MM.1S (cell line): ENCODE results near the gene NOL4L.

ENCODE experiments used
- EZH2 ChIP-seq: fragments of 300-600 bp; sonication (generic); optimal IDR thresholded peaks from 2 replicates; pipeline ENCODE3; 2017; ENCODE audit warnings: low read depth, mild to moderate bottlenecking, antibody characterized with exemption, low read length, mixed read lengths
- EZH2phosphoT487 ChIP-seq: fragments of 300-600 bp; sonication (generic); IDR thresholded peaks from 2 replicates; pipeline ENCODE4 v1.6.1; 2018; ENCODE audit warnings: antibody characterized with exemption, low read length
- TF ChIP-seq, protein P1 (sequence below): fragments of 300-600 bp; sonication (generic); IDR thresholded peaks from 2 replicates; pipeline ENCODE4 v1.5.1; 2016; ENCODE audit warnings: antibody characterized with exemption, low read length, mixed read lengths

DNA sequence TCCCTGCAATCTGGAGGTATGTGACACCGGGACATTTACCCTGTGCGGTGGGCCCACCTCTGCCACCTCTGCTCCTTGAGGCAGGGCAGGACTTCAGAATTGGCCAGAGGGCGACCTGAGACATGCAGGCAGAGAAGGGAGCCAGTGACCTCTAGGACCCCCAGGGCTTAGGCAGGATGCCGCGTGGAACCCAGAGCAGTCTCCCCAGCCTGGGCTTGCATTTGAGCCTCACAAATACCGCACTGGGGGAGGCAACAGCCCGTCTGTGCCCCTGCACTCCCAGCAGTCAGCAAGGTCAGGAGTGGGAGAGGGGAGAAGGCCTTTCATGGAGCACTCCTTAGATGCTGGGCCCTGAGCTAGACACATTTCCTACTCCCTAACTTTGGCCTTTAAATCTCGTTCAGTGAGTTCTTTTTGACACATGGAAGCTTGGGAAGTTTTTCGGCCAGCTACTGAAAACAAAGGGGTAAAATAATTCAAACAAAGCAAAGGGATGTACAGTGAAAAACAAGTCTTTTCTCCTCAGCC is 46.9 kb upstream of the NOL4L start:
- TF ChIP-seq, protein P1, sequence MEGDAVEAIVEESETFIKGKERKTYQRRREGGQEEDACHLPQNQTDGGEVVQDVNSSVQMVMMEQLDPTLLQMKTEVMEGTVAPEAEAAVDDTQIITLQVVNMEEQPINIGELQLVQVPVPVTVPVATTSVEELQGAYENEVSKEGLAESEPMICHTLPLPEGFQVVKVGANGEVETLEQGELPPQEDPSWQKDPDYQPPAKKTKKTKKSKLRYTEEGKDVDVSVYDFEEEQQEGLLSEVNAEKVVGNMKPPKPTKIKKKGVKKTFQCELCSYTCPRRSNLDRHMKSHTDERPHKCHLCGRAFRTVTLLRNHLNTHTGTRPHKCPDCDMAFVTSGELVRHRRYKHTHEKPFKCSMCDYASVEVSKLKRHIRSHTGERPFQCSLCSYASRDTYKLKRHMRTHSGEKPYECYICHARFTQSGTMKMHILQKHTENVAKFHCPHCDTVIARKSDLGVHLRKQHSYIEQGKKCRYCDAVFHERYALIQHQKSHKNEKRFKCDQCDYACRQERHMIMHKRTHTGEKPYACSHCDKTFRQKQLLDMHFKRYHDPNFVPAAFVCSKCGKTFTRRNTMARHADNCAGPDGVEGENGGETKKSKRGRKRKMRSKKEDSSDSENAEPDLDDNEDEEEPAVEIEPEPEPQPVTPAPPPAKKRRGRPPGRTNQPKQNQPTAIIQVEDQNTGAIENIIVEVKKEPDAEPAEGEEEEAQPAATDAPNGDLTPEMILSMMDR = no peak
- TF ChIP-seq EZH2 = no peak
- TF ChIP-seq EZH2phosphoT487 = no peak
